ENCODE data around the gene CITED4.

- TF ChIP-seq MYC (IDR thresholded peaks at IDR 0.05; ENCODE audit: low read depth, low read length): no peak
- no peak for TF ChIP-seq CTCF (IDR thresholded peaks at IDR 0.05; ENCODE audit: extremely low read depth in 1 of 2, insufficient read depth in 1 of 2, low read depth in 1 of 2, low read length in 2 of 2)
- TF ChIP-seq POLR2AphosphoS5 (IDR thresholded peaks at IDR 0.05; ENCODE audit: insufficient read depth, low read depth, low read length): no peak
- TF ChIP-seq EZH2 (IDR thresholded peaks at IDR 0.05; ENCODE audit: borderline replicate concordance, low read depth, low read length, severe bottlenecking): no peak
- no peak for TF ChIP-seq POLR2A (IDR thresholded peaks at IDR 0.05; ENCODE audit: low read depth, low read length)
Measured at GRCh38 chr1:40842691-40843090, 19.5 kb downstream of the CITED4 start.
